Neural progenitor cell (in vitro differentiated cells): Measurements from ENCODE around the gene TEAD1. TPM values are rescaled to one million over a fixed set of nuclear protein-coding genes. Genes with fewer than 3 reads are reported as not detected.

Source experiments
- DNase-seq: peaks from one replicate; pipeline ENCODE4 v3.0.0-alpha.2; 2016; ENCODE audit warnings: low spot score
- H2AFZ ChIP-seq: fragments of 200-600 bp; sonication (generic); replicated peaks from 2 replicates; pipeline ENCODE4 v1.6.1; 2016; ENCODE audit warnings: antibody characterized with exemption
- H3F3A ChIP-seq: fragments of 200-600 bp; sonication (generic); 2 replicates; pipeline ENCODE4 v1.6.1; 2016; ENCODE audit warnings: antibody characterized with exemption, low read depth
- H3K27ac ChIP-seq: fragments of 200-600 bp; sonication (generic); 2 replicates; pipeline ENCODE4 v1.5.1; 2016; ENCODE audit warnings: mild to moderate bottlenecking
- H3K27me3 ChIP-seq: fragments of 200-600 bp; sonication (generic); 2 replicates; pipeline ENCODE4 v1.6.1; 2016; ENCODE audit warnings: mild to moderate bottlenecking, moderate library complexity
- H3K36me3 ChIP-seq: fragments of 200-600 bp; sonication (generic); 2 replicates; pipeline ENCODE4 v1.5.1; 2016
- H3K4me1 ChIP-seq: fragments of 200-600 bp; sonication (generic); 2 replicates; pipeline ENCODE4 v1.6.1; 2016; ENCODE audit warnings: mixed run types
- H3K4me2 ChIP-seq: fragments of 200-600 bp; sonication (generic); 2 replicates; pipeline ENCODE4 v1.6.1; 2016
- H3K4me3 ChIP-seq: fragments of 200-600 bp; sonication (generic); 2 replicates; pipeline ENCODE4 v1.5.1; 2016
- H3K79me2 ChIP-seq: fragments of 200-600 bp; sonication (generic); 2 replicates; pipeline ENCODE4 v1.6.1; 2016; ENCODE audit warnings: low read depth
- H3K9ac ChIP-seq: fragments of 200-600 bp; sonication (generic); 2 replicates; pipeline ENCODE4 v1.6.1; 2016
- H3K9me3 ChIP-seq: fragments of 200-600 bp; sonication (generic); 2 replicates; pipeline ENCODE4 v1.5.1; 2016; ENCODE audit warnings: low read depth
- H4K20me1 ChIP-seq: fragments of 200-600 bp; sonication (generic); 2 replicates; pipeline ENCODE4 v1.6.1; 2016; ENCODE audit warnings: low read depth
- H3K27ac Mint-ChIP-seq: 3 replicates; pipeline ENCODE4 v1.8.0; 2021; ENCODE audit warnings: mixed read lengths
- H3K27me3 Mint-ChIP-seq: 2 replicates; pipeline ENCODE4 v1.8.0; 2022; ENCODE audit warnings: low read depth, mild to moderate bottlenecking, inconsistent platforms, moderate library complexity, mixed read lengths; ENCODE audit not compliant: insufficient read depth
- H3K36me3 Mint-ChIP-seq: 3 replicates; pipeline ENCODE4 v1.8.0; 2021; ENCODE audit warnings: mixed read lengths
- H3K4me1 Mint-ChIP-seq: 3 replicates; pipeline ENCODE4 v1.8.0; 2021; ENCODE audit warnings: mixed read lengths
- H3K4me3 Mint-ChIP-seq: 3 replicates; pipeline ENCODE4 v1.8.0; 2021; ENCODE audit warnings: mild to moderate bottlenecking, moderate library complexity, mixed read lengths
- H3K9me3 Mint-ChIP-seq: 3 replicates; pipeline ENCODE4 v1.8.0; 2020; ENCODE audit warnings: mixed read lengths
- EZH2 ChIP-seq: fragments of 200-600 bp; sonication (generic); IDR thresholded peaks from 2 replicates; pipeline ENCODE4 v1.6.1; 2017; ENCODE audit warnings: antibody characterized with exemption, mild to moderate bottlenecking, moderate library complexity
- EZH2phosphoT487 ChIP-seq: fragments of 200-600 bp; sonication (generic); IDR thresholded peaks from 2 replicates; pipeline ENCODE4 v1.6.1; 2017; ENCODE audit warnings: antibody characterized with exemption
- total RNA-seq: library from RNA; depleted of rRNA; stranded (reverse); fragments of >200 nt; gene quantifications from 2 replicates; pipeline ENCODE4 v1.2.3, GENCODE V29; 2015; ENCODE audit warnings: low replicate concordance
- TF ChIP-seq, protein P1 (sequence below): fragments of 200-600 bp; sonication (generic); IDR thresholded peaks from 2 replicates; pipeline ENCODE4 v1.5.1; 2017; ENCODE audit warnings: antibody characterized with exemption, mild to moderate bottlenecking

Gene TEAD1
- total RNA-seq, 1 donor from 2014 or later: 98.3 TPM

DNA sequence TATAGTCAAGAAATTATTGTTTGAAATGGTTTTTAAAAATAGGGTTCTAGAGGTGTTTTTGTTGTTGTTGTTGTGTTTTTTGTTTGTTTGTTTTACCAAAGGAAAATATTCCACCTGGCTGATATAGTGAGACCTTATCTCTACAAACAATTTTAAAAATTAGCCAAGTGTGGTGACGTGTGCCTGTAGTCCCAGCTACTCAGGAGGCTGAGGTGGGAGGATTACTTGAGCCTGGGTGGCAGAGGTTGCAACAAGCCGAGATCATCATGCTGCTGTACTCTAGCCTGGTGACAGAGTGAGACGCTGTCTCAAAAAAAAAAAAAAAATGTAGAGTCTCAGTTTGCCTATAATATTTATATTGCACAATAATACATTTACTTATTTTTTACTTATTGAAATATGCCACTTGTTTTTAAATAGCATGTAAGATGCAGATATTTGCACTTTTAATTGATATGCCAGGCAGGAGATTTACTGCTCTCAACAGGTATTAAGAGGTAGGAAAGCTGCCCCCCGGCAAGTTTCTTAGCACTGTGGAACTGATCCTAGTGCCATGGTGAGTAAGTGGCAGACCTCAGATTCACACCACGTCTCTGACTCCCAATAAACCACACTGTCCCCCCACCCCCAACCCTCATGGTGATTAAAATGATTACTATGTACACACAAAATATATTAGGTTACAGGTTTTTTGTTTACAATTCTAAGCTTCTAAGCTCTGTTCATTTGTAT, 157.4 kb downstream of the TEAD1 start:
- no peak overlapping the region for H2AFZ ChIP-seq
- no peak overlapping the region for H3K4me3 Mint-ChIP-seq
- H3K4me1 ChIP-seq: peaks cover 43% of the 10 kb centered on the region
- H3K36me3 ChIP-seq: no peaks in the 10 kb centered on the region
- peaks cover 96% of the 10 kb centered on the region for H3K79me2 ChIP-seq
- no peak overlapping the region for H3K4me3 ChIP-seq
- no peak for DNase-seq
- H3F3A ChIP-seq: peaks cover 31% of the 10 kb centered on the region
- H3K9me3 Mint-ChIP-seq: peaks cover 21% of the 10 kb centered on the region
- peaks cover 21% of the 10 kb centered on the region for H4K20me1 ChIP-seq
- H3K27ac Mint-ChIP-seq: peak overlapping the region; percentile 74
- H3K9me3 ChIP-seq: no peaks in the 10 kb centered on the region
- no peak overlapping the region for H3K4me2 ChIP-seq
- TF ChIP-seq EZH2 (no peak), EZH2phosphoT487 (no peak)
- TF ChIP-seq, protein P1, sequence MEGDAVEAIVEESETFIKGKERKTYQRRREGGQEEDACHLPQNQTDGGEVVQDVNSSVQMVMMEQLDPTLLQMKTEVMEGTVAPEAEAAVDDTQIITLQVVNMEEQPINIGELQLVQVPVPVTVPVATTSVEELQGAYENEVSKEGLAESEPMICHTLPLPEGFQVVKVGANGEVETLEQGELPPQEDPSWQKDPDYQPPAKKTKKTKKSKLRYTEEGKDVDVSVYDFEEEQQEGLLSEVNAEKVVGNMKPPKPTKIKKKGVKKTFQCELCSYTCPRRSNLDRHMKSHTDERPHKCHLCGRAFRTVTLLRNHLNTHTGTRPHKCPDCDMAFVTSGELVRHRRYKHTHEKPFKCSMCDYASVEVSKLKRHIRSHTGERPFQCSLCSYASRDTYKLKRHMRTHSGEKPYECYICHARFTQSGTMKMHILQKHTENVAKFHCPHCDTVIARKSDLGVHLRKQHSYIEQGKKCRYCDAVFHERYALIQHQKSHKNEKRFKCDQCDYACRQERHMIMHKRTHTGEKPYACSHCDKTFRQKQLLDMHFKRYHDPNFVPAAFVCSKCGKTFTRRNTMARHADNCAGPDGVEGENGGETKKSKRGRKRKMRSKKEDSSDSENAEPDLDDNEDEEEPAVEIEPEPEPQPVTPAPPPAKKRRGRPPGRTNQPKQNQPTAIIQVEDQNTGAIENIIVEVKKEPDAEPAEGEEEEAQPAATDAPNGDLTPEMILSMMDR: no peak
- H3K27ac ChIP-seq: no peak overlapping the region
- peaks cover 23% of the 10 kb centered on the region for H3K36me3 Mint-ChIP-seq
- H3K27me3 ChIP-seq: no peaks in the 10 kb centered on the region
- H3K27me3 Mint-ChIP-seq: no peaks in the 10 kb centered on the region
- H3K4me1 Mint-ChIP-seq: peaks cover 61% of the 10 kb centered on the region
- no peak overlapping the region for H3K9ac ChIP-seq

DNA sequence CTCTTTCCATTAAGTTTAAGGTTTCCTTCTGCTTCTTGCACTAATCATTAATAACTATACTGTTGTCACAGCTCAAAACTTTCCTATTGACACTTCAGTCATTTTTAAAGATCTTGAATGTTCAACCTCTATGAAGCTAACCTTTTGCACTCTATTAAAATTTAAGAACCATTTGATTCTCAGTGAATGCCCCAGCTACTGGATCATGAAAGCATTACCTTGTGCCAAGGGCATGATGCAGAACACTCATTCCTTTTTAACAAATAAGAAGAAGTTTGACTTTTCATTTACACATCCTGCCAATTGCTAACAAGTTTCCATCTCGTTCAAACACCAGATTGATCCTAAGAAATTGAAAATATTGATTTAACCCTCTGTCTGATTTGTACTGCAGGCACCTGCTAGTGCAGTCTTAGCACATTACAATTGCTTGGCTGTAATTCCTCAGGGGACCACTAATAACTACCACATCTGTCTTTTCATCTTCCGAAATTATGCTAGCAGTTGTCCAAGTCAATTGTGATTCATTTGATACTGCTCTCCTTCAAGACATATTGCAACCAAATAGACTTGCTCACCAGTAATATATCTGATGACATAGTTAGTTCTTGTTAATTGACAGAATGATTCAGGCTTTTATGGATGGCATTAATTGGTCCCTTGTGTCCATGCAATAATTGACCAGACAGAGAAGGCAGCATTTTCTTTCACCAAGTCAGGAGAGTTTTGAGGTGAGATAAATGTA, 158.4 kb downstream of the TEAD1 start:
- TF ChIP-seq, protein P1: no peak
- no peak for TF ChIP-seq EZH2phosphoT487
- no peak for TF ChIP-seq EZH2
- Histone ChIP-seq H3K9me3 (no peaks in the 10 kb centered on the region), H3K36me3 (no peaks in the 10 kb centered on the region), H3K79me2 (peaks cover 96% of the 10 kb centered on the region), H3K27ac (no peak overlapping the region), H3K4me2 (no peak overlapping the region), H3K9ac (no peak overlapping the region), H3F3A (peaks cover 21% of the 10 kb centered on the region), H3K4me1 (peaks cover 37% of the 10 kb centered on the region), H3K4me3 (no peak overlapping the region), H4K20me1 (peaks cover 21% of the 10 kb centered on the region), H2AFZ (no peak overlapping the region), H3K27me3 (no peaks in the 10 kb centered on the region)
- DNase-seq: no peak
- H3K9me3 Mint-ChIP-seq: peaks cover 23% of the 10 kb centered on the region
- H3K36me3 Mint-ChIP-seq: peaks cover 24% of the 10 kb centered on the region
- H3K27me3 Mint-ChIP-seq: no peaks in the 10 kb centered on the region
- H3K4me3 Mint-ChIP-seq: no peak overlapping the region
- H3K27ac Mint-ChIP-seq: peak overlapping the region; percentile 51
- peaks cover 52% of the 10 kb centered on the region for H3K4me1 Mint-ChIP-seq

DNA sequence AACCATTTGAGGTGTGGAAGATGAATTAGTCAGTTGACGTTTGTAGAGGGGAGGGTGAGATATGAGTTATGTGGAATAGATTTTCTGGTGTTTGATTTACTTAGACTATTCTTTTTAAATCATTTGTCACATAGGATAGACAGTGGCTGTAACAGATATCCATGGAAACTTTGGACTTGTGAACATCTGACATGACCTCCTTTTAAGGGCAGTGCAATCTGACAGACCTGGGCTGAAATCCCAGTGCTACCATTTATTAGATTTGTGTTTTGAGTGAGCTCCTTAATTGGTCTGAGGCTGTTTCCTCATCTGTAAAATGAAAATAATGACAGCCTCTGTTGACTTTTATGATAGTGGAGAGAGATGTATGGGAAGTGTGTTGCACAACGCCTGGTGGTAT, 159.9 kb downstream of the TEAD1 start:
- Mint-ChIP-seq H3K27me3 (no peaks in the 10 kb centered on the region), H3K4me1 (peaks cover 37% of the 10 kb centered on the region), H3K9me3 (peaks cover 23% of the 10 kb centered on the region), H3K36me3 (peaks cover 30% of the 10 kb centered on the region), H3K4me3 (no peak overlapping the region), H3K27ac (no peak overlapping the region)
- no peak overlapping the region for H2AFZ ChIP-seq
- TF ChIP-seq, protein P1: no peak
- TF ChIP-seq EZH2phosphoT487: no peak
- no peak for TF ChIP-seq EZH2
- peaks cover 17% of the 10 kb centered on the region for H4K20me1 ChIP-seq
- no peak for DNase-seq
- no peak overlapping the region for H3K9ac ChIP-seq
- peaks cover 6% of the 10 kb centered on the region for H3F3A ChIP-seq
- H3K4me2 ChIP-seq: no peak overlapping the region
- no peaks in the 10 kb centered on the region for H3K36me3 ChIP-seq
- H3K27me3 ChIP-seq: no peaks in the 10 kb centered on the region
- no peaks in the 10 kb centered on the region for H3K9me3 ChIP-seq
- H3K4me1 ChIP-seq: peaks cover 23% of the 10 kb centered on the region
- H3K79me2 ChIP-seq: peaks cover 100% of the 10 kb centered on the region
- H3K4me3 ChIP-seq: no peak overlapping the region
- H3K27ac ChIP-seq: no peak overlapping the region
